ENCODE results near the gene C11orf97. TPM values are rescaled to one million over a fixed set of nuclear protein-coding genes. Genes with fewer than 3 reads are reported as not detected.
"Not testable (repeated sequence)": the region's sequence is repeated elsewhere in the genome, so short reads cannot be mapped to it uniquely, and the experiment has no call there.

Gene C11orf97
- total RNA-seq, 1 donor from 2014 or later: not detected

- peak; percentile 88 for DNase-seq
Observed at GRCh38 chr11:94525546-94526324, 13.5 kb downstream of the C11orf97 start.

- DNase-seq: no peak
Observed at GRCh38 chr11:94526645-94527438, 14.6 kb downstream of the C11orf97 start.

DNA sequence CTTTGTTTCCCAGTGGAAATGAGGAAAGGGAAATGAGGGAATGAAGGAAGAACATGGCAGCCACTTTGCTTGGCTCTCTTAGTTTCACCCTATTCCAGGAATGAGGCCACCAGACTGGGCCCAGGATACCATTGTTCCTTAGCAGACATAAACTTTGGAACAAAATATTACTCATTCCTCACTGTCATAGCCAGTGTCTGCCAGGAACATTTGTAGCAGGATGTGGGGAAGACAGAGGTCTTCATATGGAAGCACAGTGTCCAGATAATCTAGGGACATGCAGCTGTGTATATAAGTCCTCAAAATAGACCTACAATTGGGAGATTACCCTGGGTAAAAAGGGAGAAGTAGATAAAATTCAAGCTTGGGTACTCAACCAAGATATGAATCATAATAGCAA lies 16.3 kb downstream of the C11orf97 start:
- no peak for DNase-seq

- DNase-seq: no peak
Observed at GRCh38 chr11:94532211-94532610, 19.9 kb downstream of the C11orf97 start.

GRCh38 chr11:94533206-94533605 lies 20.9 kb downstream of the C11orf97 start:
- no peak for DNase-seq

- DNase-seq: no peak
Observed at GRCh38 chr11:94533696-94534630, 21.7 kb downstream of the C11orf97 start.

DNA sequence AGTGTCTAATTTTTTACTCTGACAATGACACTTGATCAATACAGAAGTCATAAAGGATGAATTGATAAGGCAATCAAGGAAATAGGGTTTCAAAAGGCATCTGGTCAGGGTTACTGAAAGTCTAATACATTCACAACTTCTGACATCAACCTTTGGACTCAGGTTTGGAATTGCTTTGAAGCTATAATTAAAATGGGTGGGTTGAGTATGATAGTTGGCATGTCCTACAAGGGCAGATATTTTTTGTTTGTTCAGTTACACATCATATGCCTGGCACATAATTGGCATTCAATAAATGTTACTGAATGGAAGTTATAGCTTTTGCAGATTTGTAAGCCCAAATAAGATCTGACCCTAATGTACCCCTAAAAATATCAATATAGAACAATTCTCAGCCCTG lies 24.1 kb downstream of the C11orf97 start:
- DNase-seq: no peak

- DNase-seq: no peak
Observed at GRCh38 chr11:94537031-94537600, 24.9 kb downstream of the C11orf97 start.

DNA sequence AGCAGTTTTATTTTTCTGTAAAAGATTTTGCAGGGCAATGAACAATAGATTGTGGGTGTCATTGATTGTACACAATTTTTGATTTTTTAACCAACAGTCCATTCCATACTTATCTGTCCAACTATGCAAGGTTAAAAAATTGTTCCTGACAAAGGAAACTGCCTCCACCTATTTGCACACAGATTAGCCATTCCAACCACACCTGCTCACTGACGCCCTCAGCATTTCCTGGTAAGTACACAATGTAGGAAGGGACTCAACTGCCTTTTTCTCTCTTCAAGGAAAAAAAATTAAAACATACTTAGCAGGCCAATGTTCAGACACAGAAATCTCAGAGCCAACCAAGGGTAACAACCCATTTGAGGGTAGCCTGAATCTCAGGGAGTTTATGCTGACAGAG lies 27.2 kb downstream of the C11orf97 start:
- DNase-seq: no peak

DNA sequence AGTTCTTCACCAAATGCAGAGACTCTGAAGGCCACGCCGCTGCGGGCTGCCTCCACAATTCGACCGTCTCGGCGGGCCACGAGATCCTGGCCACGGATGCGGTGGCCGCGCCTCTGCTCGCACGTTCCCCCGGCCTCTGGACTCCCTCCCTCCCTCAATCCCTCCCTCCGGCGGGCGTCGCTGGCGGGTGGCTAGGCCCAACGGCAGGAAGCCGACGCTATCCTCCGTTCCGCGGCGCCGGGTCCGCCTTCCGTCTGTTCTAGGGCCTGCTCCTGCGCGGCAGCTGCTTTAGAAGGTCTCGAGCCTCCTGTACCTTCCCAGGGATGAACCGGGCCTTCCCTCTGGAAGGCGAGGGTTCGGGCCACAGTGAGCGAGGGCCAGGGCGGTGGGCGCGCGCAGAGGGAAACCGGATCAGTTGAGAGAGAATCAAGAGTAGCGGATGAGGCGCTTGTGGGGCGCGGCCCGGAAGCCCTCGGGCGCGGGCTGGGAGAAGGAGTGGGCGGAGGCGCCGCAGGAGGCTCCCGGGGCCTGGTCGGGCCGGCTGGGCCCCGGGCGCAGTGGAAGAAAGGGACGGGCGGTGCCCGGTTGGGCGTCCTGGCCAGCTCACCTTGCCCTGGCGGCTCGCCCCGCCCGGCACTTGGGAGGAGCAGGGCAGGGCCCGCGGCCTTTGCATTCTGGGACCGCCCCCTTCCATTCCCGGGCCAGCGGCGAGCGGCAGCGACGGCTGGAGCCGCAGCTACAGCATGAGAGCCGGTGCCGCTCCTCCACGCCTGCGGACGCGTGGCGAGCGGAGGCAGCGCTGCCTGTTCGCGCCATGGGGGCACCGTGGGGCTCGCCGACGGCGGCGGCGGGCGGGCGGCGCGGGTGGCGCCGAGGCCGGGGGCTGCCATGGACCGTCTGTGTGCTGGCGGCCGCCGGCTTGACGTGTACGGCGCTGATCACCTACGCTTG lies 31.7 kb downstream of the C11orf97 start, which contains the start of gene FUT4:
Gene FUT4 (plus strand): TSS at position 227 of the 951 bp plus-strand sequence. CDS start 213 bp downstream, at position 440.
- DNase-seq: peak; percentile 92

- DNase-seq: peak; percentile 32
Observed at GRCh38 chr11:94544646-94545263, 32.5 kb downstream of the C11orf97 start.

DNA sequence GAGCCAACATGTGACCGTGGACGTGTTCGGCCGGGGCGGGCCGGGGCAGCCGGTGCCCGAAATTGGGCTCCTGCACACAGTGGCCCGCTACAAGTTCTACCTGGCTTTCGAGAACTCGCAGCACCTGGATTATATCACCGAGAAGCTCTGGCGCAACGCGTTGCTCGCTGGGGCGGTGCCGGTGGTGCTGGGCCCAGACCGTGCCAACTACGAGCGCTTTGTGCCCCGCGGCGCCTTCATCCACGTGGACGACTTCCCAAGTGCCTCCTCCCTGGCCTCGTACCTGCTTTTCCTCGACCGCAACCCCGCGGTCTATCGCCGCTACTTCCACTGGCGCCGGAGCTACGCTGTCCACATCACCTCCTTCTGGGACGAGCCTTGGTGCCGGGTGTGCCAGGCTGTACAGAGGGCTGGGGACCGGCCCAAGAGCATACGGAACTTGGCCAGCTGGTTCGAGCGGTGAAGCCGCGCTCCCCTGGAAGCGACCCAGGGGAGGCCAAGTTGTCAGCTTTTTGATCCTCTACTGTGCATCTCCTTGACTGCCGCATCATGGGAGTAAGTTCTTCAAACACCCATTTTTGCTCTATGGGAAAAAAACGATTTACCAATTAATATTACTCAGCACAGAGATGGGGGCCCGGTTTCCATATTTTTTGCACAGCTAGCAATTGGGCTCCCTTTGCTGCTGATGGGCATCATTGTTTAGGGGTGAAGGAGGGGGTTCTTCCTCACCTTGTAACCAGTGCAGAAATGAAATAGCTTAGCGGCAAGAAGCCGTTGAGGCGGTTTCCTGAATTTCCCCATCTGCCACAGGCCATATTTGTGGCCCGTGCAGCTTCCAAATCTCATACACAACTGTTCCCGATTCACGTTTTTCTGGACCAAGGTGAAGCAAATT lies 33.3 kb downstream of the C11orf97 start:
- no peak for DNase-seq

DNA sequence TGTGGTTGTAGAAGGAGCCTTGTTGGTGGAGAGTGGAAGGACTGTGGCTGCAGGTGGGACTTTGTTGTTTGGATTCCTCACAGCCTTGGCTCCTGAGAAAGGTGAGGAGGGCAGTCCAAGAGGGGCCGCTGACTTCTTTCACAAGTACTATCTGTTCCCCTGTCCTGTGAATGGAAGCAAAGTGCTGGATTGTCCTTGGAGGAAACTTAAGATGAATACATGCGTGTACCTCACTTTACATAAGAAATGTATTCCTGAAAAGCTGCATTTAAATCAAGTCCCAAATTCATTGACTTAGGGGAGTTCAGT lies 33.9 kb downstream of the C11orf97 start:
- DNase-seq: no peak

GRCh38 chr11:94546886-94547285 lies 34.6 kb downstream of the C11orf97 start:
- DNase-seq: peak; percentile 19

GRCh38 chr11:94549146-94549545 lies 36.9 kb downstream of the C11orf97 start:
- DNase-seq: no peak

DNA sequence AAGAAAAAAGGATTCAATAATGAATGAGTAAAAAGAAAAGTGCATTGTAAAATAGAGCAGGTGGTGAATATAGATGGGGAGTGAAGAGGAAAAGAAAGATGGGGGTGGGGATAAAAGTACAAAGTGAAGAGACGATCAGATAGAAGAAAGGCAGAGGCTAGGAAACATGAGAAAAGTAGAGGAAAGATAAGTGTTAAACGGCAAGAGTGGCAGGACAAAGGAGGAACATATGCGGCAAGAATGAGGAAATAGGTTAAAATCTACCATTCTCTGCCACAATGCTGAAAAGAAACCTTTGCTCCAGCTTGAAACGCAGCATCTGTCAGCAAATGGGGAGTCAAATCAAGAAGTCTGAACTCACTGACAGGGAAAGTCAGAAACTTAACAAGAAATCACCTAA lies 38.3 kb downstream of the C11orf97 start:
- no peak for DNase-seq

- DNase-seq: no peak
Observed at GRCh38 chr11:94553938-94554337, 41.7 kb downstream of the C11orf97 start.

GRCh38 chr11:94555752-94556329 lies 43.6 kb downstream of the C11orf97 start:
- not testable (repeated sequence) for DNase-seq

DNA sequence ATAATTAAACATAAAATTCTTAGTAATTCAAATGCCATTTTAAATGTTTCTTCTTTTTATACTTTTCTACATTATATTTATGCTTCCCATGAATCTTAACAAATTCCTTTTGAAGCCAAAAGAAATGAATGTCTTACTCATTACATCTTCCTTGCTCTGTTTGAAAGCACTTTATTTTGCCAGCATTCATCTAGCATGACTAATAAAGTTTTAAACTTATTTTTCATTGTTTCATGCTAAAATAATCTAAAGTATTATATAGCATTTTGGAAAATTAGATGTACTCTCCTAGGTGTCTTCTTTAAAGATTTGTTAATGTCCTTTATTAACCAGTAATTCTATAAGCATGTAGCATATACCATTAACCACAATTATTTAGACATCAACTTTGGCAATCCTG lies 45.2 kb downstream of the C11orf97 start:
- DNase-seq: no peak
